ENCODE measurements around the gene GRPEL2.

GRCh38 chr5:149309354-149309753 lies 35.9 kb upstream of the GRPEL2 start:
- TF ChIP-seq CTCF (IDR thresholded peaks at IDR 0.05), result no peak
- TF ChIP-seq POLR2A (IDR thresholded peaks at IDR 0.05), result no peak
